ENCODE measurements around the gene ZSWIM3. TPM values are rescaled to one million over a fixed set of nuclear protein-coding genes. Genes with fewer than 3 reads are reported as not detected.

ZSWIM3 gene
- total RNA-seq, 2 experiments from 2014 or later, result 0.36 to 0.44 TPM

GRCh38 chr20:45866454-45866853 is 9.0 kb downstream of the ZSWIM3 start:
- no peak overlapping the region for H3K4me3 Mint-ChIP-seq
- no peak for TF ChIP-seq CTCF (IDR thresholded peaks at IDR 0.05)
- DNase-seq, result no peak
- no peaks in the 10 kb centered on the region for H3K36me3 Mint-ChIP-seq (ENCODE audit: low read depth)
- no peaks in the 10 kb centered on the region for H3K27me3 Mint-ChIP-seq
- intact Hi-C loops (cut with DNase I, micrococcal nuclease), result no loop called here
- Histone ChIP-seq H3K27ac (ENCODE audit: low read depth in 1 of 2, low read length in 2 of 2) (no peak overlapping the region), H3K4me1 (ENCODE audit: insufficient read depth, low read length) (no peaks in the 10 kb centered on the region), H3K4me3 (ENCODE audit: low read length) (no peak overlapping the region), H3K27me3 (ENCODE audit: control insufficient read depth in 1 of 2, insufficient read depth in 2 of 2, low read length in 2 of 2) (no peaks in the 10 kb centered on the region), H3K36me3 (ENCODE audit: insufficient read depth, low read length) (peaks cover 2% of the 10 kb centered on the region), H3K9me3 (ENCODE audit: control insufficient read depth in 1 of 2, insufficient read depth in 1 of 2, low read length in 2 of 2) (no peaks in the 10 kb centered on the region)
- H3K27ac Mint-ChIP-seq, result no peak overlapping the region
- ATAC-seq (ENCODE audit: poor library complexity), result no peak
- H3K9me3 Mint-ChIP-seq, result no peaks in the 10 kb centered on the region
- H3K4me1 Mint-ChIP-seq (ENCODE audit: low read depth), result no peaks in the 10 kb centered on the region
- ChIA-PET POLR2A (no interaction called here), CTCF (no interaction called here)

- CTCF ChIA-PET, result no interaction called here
- intact Hi-C loops (cut with DNase I, micrococcal nuclease), result no loop called here
- H3K4me1 ChIP-seq (ENCODE audit: insufficient read depth, low read length), result no peaks in the 10 kb centered on the region
These were observed 9.9 kb downstream of the ZSWIM3 start for GRCh38 chr20:45867136-45867818.

GRCh38 chr20:45867819-45868176 is 10.4 kb downstream of the ZSWIM3 start:
- POLR2A ChIA-PET, result no interaction called here
- Histone ChIP-seq H3K4me1 (ENCODE audit: insufficient read depth, low read length) (no peaks in the 10 kb centered on the region), H3K4me3 (ENCODE audit: low read length) (no peak overlapping the region), H3K27ac (ENCODE audit: low read depth in 1 of 2, low read length in 2 of 2) (no peak overlapping the region), H3K36me3 (ENCODE audit: insufficient read depth, low read length) (no peaks in the 10 kb centered on the region), H3K9me3 (ENCODE audit: control insufficient read depth in 1 of 2, insufficient read depth in 1 of 2, low read length in 2 of 2) (no peaks in the 10 kb centered on the region), H3K27me3 (ENCODE audit: control insufficient read depth in 1 of 2, insufficient read depth in 2 of 2, low read length in 2 of 2) (no peaks in the 10 kb centered on the region)
- no peak for DNase-seq
- Mint-ChIP-seq H3K9me3 (no peaks in the 10 kb centered on the region), H3K4me1 (ENCODE audit: low read depth) (no peaks in the 10 kb centered on the region), H3K36me3 (ENCODE audit: low read depth) (no peaks in the 10 kb centered on the region), H3K27me3 (no peaks in the 10 kb centered on the region), H3K27ac (no peak overlapping the region), H3K4me3 (no peak overlapping the region)
- intact Hi-C loops (cut with DNase I, micrococcal nuclease), result no loop called here
- CTCF ChIA-PET, result no interaction called here
- ATAC-seq (ENCODE audit: poor library complexity), result no peak
- no peak for TF ChIP-seq CTCF (IDR thresholded peaks at IDR 0.05)

More at GRCh38 chr20:45867136-45867818, 9.9 kb downstream of the ZSWIM3 start:
- H3K36me3 ChIP-seq (ENCODE audit: insufficient read depth, low read length), result peaks cover 2% of the 10 kb centered on the region
- DNase-seq (no peak), ATAC-seq (ENCODE audit: poor library complexity) (no peak)
- no peaks in the 10 kb centered on the region for H3K9me3 Mint-ChIP-seq
- no peaks in the 10 kb centered on the region for H3K36me3 Mint-ChIP-seq (ENCODE audit: low read depth)
- no peak for TF ChIP-seq CTCF (IDR thresholded peaks at IDR 0.05)
- H3K4me3 Mint-ChIP-seq, result no peak overlapping the region
- POLR2A ChIA-PET, result no interaction called here
- no peaks in the 10 kb centered on the region for H3K9me3 ChIP-seq (ENCODE audit: control insufficient read depth in 1 of 2, insufficient read depth in 1 of 2, low read length in 2 of 2)
- H3K27ac ChIP-seq (ENCODE audit: low read depth in 1 of 2, low read length in 2 of 2), result no peak overlapping the region
- no peaks in the 10 kb centered on the region for H3K27me3 Mint-ChIP-seq
- H3K27ac Mint-ChIP-seq, result no peak overlapping the region
- H3K4me1 Mint-ChIP-seq (ENCODE audit: low read depth), result no peaks in the 10 kb centered on the region
- no peaks in the 10 kb centered on the region for H3K27me3 ChIP-seq (ENCODE audit: control insufficient read depth in 1 of 2, insufficient read depth in 2 of 2, low read length in 2 of 2)
- H3K4me3 ChIP-seq (ENCODE audit: low read length), result no peak overlapping the region
